ENCODE results near the gene CCS.

Gene CCS

DNA sequence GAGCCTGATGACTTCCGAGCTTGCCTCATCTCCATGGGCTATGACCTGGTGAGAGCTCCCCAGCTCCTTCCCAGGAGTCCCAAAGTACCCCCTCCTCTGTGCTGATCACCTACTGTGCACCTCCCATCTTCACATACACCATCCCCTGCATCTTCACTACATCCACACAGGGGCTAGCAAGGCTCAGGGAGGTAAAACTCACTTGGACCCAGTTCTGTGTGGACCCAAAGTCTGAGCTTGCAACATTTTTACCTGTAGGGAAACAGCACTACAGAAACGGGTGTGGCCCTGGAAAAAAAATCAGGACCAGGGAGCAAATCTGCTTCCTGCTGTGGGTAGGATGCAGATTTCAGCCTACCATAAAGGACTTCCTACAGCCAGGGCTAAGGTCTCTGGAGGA is 30.7 kb upstream of the CCS start:
- DNase-seq (ENCODE audit: low read depth) = no peak
- TF ChIP-seq, protein P1, sequence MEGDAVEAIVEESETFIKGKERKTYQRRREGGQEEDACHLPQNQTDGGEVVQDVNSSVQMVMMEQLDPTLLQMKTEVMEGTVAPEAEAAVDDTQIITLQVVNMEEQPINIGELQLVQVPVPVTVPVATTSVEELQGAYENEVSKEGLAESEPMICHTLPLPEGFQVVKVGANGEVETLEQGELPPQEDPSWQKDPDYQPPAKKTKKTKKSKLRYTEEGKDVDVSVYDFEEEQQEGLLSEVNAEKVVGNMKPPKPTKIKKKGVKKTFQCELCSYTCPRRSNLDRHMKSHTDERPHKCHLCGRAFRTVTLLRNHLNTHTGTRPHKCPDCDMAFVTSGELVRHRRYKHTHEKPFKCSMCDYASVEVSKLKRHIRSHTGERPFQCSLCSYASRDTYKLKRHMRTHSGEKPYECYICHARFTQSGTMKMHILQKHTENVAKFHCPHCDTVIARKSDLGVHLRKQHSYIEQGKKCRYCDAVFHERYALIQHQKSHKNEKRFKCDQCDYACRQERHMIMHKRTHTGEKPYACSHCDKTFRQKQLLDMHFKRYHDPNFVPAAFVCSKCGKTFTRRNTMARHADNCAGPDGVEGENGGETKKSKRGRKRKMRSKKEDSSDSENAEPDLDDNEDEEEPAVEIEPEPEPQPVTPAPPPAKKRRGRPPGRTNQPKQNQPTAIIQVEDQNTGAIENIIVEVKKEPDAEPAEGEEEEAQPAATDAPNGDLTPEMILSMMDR (conservative IDR thresholded peaks at IDR 0.05; ENCODE audit: low read length) = no peak

DNA sequence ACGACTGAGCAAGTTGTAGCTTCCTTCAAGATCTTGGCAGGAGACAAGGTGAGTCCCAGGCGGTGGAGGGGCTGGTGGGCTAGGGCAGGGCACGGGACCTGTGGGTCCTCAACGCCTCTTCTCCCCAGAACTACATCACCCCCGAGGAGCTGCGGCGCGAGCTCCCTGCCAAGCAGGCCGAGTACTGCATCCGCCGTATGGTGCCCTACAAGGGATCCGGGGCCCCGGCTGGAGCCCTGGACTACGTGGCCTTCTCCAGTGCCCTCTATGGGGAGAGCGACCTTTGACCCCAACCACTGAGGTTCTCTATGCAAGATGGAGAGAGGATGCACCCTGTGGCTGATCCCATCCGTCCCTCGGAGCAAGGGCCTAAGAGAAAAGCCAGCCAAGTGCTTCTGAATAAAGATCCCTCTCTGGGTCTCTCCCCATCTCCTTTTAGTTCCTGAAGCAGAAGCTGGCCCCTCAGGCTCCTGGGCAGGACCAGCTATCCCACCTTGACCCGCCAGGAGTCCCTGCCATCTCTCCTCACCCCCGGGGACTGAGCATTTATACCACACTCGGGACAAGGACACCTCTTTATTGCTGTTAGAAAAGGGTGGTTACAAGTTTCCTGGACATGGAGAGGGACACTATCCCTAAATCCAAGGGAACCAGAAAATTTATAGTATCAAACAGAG is 29.9 kb upstream of the CCS start:
- no peak for DNase-seq (ENCODE audit: low read depth)
- H3K4me3 ChIP-seq (ENCODE audit: low read length) = no peak overlapping the region
- TF ChIP-seq, protein P1 (conservative IDR thresholded peaks at IDR 0.05; ENCODE audit: low read length) = no peak

More for the DNA sequence above, 30.7 kb upstream of the CCS start:
- H3K4me3 ChIP-seq (ENCODE audit: low read length) = no peak overlapping the region

DNA sequence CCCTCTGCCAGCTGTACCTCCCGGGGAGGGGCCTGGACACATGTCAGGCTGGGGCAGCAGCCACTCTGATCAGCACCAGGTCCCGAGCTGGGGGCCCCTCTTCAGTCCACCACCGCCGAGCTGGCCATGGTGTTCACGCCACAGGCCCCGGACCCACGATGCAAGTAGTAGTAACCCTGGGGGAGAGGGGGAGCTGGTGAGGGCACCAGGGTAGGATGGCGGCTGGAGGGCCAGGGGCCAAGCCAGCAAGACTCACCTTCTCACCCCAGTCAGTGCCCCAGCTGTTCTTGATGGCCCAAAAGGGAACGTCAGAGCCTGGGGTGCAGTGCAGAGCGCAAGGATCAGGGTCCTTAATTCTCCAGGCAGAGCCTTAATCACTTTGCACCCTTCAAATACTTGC is 29.2 kb upstream of the CCS start:
- no peak overlapping the region for H3K4me3 ChIP-seq (ENCODE audit: low read length)
- DNase-seq (ENCODE audit: low read depth) = no peak
- TF ChIP-seq, protein P1 (conservative IDR thresholded peaks at IDR 0.05; ENCODE audit: low read length) = no peak

DNA sequence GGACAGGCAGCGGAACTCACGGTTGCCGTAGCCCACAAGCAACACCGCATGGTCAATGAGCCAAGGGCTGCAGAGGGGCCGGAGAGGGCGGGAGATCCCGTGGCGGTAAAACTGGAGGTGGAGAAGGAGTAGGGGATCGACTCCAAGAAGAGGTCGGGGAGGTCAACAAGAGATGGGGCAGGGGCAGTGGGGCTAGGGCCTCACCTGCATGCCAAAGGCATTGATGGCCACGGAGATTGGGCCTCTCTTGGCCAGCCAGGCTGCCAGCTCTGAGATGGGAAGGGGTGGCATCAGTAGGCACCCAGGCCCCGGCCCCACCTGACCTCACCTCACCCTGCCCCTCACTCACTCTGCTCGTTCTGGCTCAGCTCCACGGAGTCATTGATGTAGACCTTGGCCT is 28.4 kb upstream of the CCS start:
- TF ChIP-seq, protein P1 (conservative IDR thresholded peaks at IDR 0.05; ENCODE audit: low read length) = no peak
- no peak for DNase-seq (ENCODE audit: low read depth)

DNA sequence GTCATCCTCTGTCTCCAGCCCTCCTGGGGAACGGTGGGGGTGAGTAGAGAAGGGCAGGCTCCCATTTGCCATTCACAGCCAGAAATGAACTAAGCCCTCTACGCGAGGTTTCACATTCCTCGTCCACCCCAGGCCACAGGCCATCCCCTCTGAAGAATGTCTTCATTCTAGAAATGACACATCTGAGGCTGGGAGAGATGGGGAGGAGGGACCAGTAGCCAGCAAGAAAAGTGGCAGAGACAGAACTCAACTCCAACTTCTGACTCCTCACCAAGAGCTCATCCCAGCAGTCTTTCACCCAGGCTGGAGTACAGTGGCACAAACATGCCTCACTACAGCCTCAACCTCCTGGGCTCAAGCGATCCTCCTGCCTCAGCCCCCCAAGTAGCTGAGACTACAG is 28.0 kb upstream of the CCS start:
- no peak for DNase-seq (ENCODE audit: low read depth)
- no peak overlapping the region for H3K4me3 ChIP-seq (ENCODE audit: low read length)
- TF ChIP-seq, protein P1 (conservative IDR thresholded peaks at IDR 0.05; ENCODE audit: low read length) = no peak

More for the DNA sequence above, 28.4 kb upstream of the CCS start:
- no peak overlapping the region for H3K4me3 ChIP-seq (ENCODE audit: low read length)

DNA sequence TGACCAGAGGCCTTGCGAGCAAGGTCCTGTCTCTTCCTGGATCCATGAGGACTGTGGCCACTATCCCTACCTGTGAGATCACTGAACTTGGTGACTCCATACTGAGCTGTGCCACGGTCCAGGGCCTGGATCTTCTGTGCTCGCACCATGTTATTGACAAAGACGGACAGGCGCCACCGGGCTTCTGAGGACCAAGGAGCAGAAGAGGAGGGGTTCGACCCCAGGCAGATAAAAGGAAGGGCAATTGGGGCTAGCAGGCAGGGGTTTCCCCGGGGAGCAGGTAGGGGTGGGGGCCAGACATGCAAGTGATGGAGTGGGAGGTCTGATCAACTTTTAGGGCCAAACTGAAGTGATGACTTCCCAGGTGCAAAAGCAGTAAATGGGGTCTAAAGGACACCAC is 26.8 kb upstream of the CCS start:
- no peak for DNase-seq (ENCODE audit: low read depth)

DNA sequence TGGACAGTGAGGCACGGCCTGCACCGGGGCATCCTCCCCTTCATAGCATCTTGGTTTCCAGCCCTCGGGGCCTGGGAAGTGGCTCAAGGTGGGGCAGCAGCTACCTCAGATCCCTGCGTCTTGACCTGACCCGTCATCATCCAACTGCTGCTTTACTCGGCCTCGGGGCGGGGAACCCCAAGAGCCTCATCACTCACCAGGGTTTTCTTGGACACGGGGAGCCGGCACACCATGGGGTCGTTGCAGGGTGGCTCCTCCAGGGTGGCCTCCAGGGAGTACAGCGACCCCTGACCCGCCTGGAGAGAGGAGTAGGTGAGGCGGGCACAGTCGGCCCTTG is 25.2 kb upstream of the CCS start:
- peak overlapping the region; percentile 43 for H3K4me3 ChIP-seq (ENCODE audit: low read length)
- no peak for DNase-seq (ENCODE audit: low read depth)
- TF ChIP-seq, protein P1 (conservative IDR thresholded peaks at IDR 0.05; ENCODE audit: low read length) = no peak

More for the DNA sequence above, 26.8 kb upstream of the CCS start:
- no peak overlapping the region for H3K4me3 ChIP-seq (ENCODE audit: low read length)
- TF ChIP-seq, protein P1 (conservative IDR thresholded peaks at IDR 0.05; ENCODE audit: low read length) = no peak

All from AG10803 (cell line).